Suppressor macrophage (primary cell): ENCODE measurements around the gene EEF1E1.
"Not testable (repeated sequence)": the region's sequence is repeated elsewhere in the genome, so short reads cannot be mapped to it uniquely, and the experiment has no call there.

Source experiments
- DNase-seq, 4 experiments: peaks; one replicate each; pipeline ENCODE4 v3.0.0-alpha.2; 2020 to 2022

Gene EEF1E1

GRCh38 chr6:8063761-8064637 lies 38.3 kb downstream of the EEF1E1 start, which contains the start of gene BLOC1S5:
TSS of gene BLOC1S5 (minus strand) at chr6:8064389. CDS start at chr6:8064376, 13 bp downstream.
- peak; percentile 98 to 99 (median 98) for DNase-seq

- DNase-seq = no peak
These were observed 40.6 kb downstream of the EEF1E1 start for GRCh38 chr6:8061736-8062135.

GRCh38 chr6:8060346-8060745 lies 42.0 kb downstream of the EEF1E1 start:
- no peak for DNase-seq

GRCh38 chr6:8059129-8059528 lies 43.2 kb downstream of the EEF1E1 start:
- DNase-seq = peak in 2 of 4 experiments; percentile 42 to 63

- no peak for DNase-seq
These were observed 44.6 kb downstream of the EEF1E1 start for GRCh38 chr6:8057793-8058192.

GRCh38 chr6:8057263-8057662 lies 45.1 kb downstream of the EEF1E1 start:
- no peak for DNase-seq

- no peak for DNase-seq
These were observed 48.1 kb downstream of the EEF1E1 start for GRCh38 chr6:8054276-8054675.

GRCh38 chr6:8047541-8048292 lies 54.6 kb downstream of the EEF1E1 start:
- no peak for DNase-seq

GRCh38 chr6:8045769-8046168 lies 56.6 kb downstream of the EEF1E1 start:
- DNase-seq = not testable (repeated sequence)

- DNase-seq = no peak
These were observed 59.1 kb downstream of the EEF1E1 start for GRCh38 chr6:8043221-8043620.

GRCh38 chr6:8041913-8042583 lies 60.3 kb downstream of the EEF1E1 start:
- DNase-seq = peak in 3 of 4 experiments; percentile 14 to 40 (median 32)

- not testable (repeated sequence) for DNase-seq
These were observed 68.2 kb downstream of the EEF1E1 start for GRCh38 chr6:8034107-8034506.

- no peak for DNase-seq
These were observed 71.4 kb downstream of the EEF1E1 start for GRCh38 chr6:8030920-8031319.
